Nephron progenitor cell (in vitro differentiated cells): ENCODE results near the gene CDH1.

ENCODE experiments used
- DNase-seq: peaks from one replicate; pipeline ENCODE4 v3.0.0; 2021
- H3K27ac Mint-ChIP-seq: 2 replicates; pipeline ENCODE4 v1.8.0; 2021; ENCODE audit warnings: mild to moderate bottlenecking, moderate library complexity, mixed read lengths
- H3K27me3 Mint-ChIP-seq: 2 replicates; pipeline ENCODE4 v1.8.0; 2021; ENCODE audit warnings: mild to moderate bottlenecking, low read depth, mixed read lengths; ENCODE audit not compliant: poor library complexity
- H3K36me3 Mint-ChIP-seq: 2 replicates; pipeline ENCODE4 v1.8.0; 2021; ENCODE audit warnings: low read depth, mixed read lengths
- H3K4me1 Mint-ChIP-seq: 2 replicates; pipeline ENCODE4 v1.8.0; 2021; ENCODE audit warnings: mixed read lengths
- H3K4me3 Mint-ChIP-seq: 2 replicates; pipeline ENCODE4 v1.8.0; 2021; ENCODE audit warnings: mild to moderate bottlenecking, moderate library complexity, mixed read lengths
- H3K9me3 Mint-ChIP-seq: 2 replicates; pipeline ENCODE4 v1.8.0; 2021; ENCODE audit warnings: mild to moderate bottlenecking, moderate library complexity, mixed read lengths
- TF ChIP-seq, protein P1 (sequence below): fragments of 200-600 bp; sonication (generic); IDR thresholded peaks from 2 replicates; pipeline ENCODE4 v1.5.0; 2021; ENCODE audit warnings: antibody characterized with exemption

Gene CDH1

DNA sequence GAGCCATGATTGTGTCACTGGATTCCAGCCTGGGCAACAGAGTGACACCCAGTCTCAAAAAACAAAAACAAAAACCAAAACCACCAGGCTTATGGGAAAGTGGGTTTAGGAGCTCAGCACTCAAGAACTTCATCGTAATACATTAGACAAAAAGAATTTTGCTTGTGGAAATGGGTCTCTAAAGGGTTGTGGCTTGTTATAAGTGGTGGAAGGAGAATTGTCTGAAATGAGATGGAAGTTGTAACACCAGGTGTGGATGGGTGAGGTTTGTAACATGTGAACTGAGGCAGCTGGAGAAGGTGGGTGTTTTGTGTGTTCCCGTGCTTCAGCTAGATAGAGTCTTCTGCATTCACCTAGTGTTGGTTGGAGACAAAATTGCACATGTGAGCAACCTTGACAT lies 35.8 kb downstream of the CDH1 start:
- Mint-ChIP-seq H3K9me3 (no peaks in the 10 kb centered on the region), H3K4me3 (no peak overlapping the region), H3K27ac (no peak overlapping the region), H3K4me1 (no peaks in the 10 kb centered on the region), H3K27me3 (peaks cover 9% of the 10 kb centered on the region), H3K36me3 (no peaks in the 10 kb centered on the region)
- TF ChIP-seq, protein P1, sequence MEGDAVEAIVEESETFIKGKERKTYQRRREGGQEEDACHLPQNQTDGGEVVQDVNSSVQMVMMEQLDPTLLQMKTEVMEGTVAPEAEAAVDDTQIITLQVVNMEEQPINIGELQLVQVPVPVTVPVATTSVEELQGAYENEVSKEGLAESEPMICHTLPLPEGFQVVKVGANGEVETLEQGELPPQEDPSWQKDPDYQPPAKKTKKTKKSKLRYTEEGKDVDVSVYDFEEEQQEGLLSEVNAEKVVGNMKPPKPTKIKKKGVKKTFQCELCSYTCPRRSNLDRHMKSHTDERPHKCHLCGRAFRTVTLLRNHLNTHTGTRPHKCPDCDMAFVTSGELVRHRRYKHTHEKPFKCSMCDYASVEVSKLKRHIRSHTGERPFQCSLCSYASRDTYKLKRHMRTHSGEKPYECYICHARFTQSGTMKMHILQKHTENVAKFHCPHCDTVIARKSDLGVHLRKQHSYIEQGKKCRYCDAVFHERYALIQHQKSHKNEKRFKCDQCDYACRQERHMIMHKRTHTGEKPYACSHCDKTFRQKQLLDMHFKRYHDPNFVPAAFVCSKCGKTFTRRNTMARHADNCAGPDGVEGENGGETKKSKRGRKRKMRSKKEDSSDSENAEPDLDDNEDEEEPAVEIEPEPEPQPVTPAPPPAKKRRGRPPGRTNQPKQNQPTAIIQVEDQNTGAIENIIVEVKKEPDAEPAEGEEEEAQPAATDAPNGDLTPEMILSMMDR: no peak
- DNase-seq: no peak

DNA sequence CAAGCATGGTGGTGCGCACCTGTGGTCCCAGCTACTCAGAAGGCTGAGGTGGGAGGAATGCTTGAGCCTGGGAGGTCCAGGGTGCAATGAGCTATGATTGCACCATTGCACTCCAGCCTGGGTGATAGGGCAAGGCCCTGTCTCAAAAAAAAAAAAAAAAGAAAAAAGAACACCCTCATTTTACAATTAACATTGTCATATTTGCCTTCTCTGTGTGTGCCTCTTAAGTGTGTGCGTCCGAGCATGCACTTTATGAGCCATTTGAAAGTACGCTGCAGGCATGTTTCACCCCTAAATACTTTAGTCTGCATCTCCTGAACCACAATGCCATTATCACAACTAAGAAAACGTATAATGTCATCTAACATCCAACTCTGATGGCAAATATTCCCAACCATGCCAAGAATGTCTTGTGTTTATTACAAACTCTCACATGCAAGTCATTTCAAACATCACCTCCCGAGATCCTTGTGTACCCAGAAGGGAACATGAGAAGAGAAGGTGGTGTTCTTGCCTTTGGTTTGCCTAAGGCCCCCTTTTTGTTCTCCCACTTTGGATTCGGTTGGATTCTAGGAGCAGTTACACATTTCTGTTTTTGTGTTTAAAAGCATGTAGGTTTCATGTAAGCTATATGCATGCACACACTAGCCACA lies 38.0 kb downstream of the CDH1 start:
- DNase-seq: no peak
- Mint-ChIP-seq H3K36me3 (no peaks in the 10 kb centered on the region), H3K4me1 (peaks cover 10% of the 10 kb centered on the region), H3K4me3 (no peak overlapping the region), H3K27me3 (peaks cover 2% of the 10 kb centered on the region), H3K9me3 (no peaks in the 10 kb centered on the region), H3K27ac (no peak overlapping the region)
- TF ChIP-seq, protein P1: no peak

DNA sequence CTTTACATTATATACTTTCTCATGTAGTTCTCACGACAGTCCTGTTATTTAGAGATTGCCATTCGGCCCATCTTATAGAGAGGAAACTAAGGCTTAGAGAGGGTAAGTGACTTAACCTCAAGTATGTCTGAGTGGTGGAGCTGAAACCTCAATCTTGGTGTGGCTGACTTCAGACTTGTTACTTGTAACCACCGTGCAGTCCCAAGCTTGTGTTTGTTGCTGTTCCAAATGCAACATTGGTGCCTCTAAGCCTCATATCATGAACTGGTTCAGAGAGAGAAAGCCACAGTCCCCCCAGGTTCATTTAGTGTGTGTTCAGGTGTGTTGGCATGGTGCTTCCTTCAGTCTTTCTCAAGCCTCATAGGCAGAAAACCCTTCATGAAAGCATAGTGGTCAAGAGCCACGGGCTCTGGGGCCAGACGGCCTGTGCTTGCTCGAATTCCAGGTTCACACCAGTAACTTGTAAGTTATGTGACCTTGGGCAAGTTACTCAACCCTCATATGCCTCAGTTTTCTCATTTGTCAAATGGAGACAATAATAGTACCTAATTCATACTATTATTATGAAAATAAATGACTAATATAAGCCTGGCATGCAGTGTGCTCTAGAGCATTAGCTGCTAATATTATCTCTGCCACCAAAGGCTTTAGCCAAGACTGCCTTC lies 39.9 kb downstream of the CDH1 start:
- no peak overlapping the region for H3K4me3 Mint-ChIP-seq
- H3K27me3 Mint-ChIP-seq: peaks cover 6% of the 10 kb centered on the region
- H3K9me3 Mint-ChIP-seq: no peaks in the 10 kb centered on the region
- no peak for DNase-seq
- no peak overlapping the region for H3K27ac Mint-ChIP-seq
- TF ChIP-seq, protein P1: no peak
- H3K4me1 Mint-ChIP-seq: peaks cover 21% of the 10 kb centered on the region
- H3K36me3 Mint-ChIP-seq: no peaks in the 10 kb centered on the region

DNA sequence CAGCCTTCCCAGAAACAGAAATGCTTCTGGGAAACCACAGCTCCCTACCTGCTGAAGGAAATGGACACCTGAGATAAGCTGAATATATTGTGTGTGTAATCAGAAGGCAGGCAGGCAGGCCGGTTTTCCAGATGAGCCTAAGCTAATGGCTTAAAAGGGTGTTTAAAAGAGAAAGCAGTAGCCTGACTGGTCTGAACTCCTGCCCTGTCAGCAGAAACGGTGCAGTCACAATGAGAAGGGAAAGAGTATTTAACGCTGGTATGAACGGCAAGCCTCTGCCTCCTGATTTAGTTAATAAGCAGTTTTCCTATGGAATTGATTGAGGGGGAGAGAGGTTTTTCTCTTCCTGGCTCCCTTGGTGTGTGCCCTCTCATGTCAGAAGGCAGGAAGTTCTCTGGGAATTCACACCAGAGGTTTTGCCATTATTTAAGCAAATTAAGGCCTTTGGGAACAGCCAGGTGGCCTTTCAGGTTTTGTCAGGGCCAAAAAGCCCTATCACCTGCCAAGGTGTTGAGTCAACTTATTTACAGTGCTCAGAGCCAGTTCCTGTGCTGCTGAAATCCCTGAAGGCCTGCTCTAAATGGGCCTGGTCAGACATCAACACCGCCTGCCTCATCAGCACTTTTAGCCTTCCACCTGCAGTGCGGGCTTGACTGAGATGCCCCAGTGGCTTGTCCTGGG lies 41.6 kb downstream of the CDH1 start:
- Mint-ChIP-seq H3K4me1 (peaks cover 26% of the 10 kb centered on the region), H3K9me3 (no peaks in the 10 kb centered on the region), H3K4me3 (no peak overlapping the region), H3K36me3 (no peaks in the 10 kb centered on the region), H3K27ac (peak overlapping the region; percentile 73), H3K27me3 (peaks cover 6% of the 10 kb centered on the region)
- no peak for DNase-seq
- TF ChIP-seq, protein P1: no peak

DNA sequence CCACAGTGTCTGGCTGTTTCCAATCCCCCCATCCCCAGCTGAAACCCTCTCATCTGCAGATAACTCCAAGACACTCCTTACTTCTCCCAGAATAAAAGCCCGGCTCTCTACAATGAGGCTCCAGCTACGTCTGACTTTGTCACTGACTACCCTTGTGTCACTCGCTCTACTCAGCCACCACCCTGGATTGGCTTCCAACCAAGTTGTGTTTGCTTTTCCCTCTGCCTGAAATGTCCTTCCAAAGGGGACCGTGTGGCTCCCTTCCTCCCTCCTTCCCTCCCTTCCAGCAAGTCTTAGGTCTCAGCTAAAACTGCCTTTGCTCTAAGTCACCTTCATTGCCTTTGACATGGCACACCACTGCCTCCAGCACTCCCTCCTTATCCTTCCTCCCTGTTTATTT lies 42.8 kb downstream of the CDH1 start:
- peak overlapping the region; percentile 54 for H3K27ac Mint-ChIP-seq
- TF ChIP-seq, protein P1: no peak
- H3K36me3 Mint-ChIP-seq: no peaks in the 10 kb centered on the region
- no peak overlapping the region for H3K4me3 Mint-ChIP-seq
- peaks cover 4% of the 10 kb centered on the region for H3K27me3 Mint-ChIP-seq
- H3K9me3 Mint-ChIP-seq: no peaks in the 10 kb centered on the region
- H3K4me1 Mint-ChIP-seq: peaks cover 26% of the 10 kb centered on the region
- DNase-seq: no peak
